HuH-7 (cell line): ENCODE measurements around the gene CCSER2.
"Not testable (repeated sequence)": the region's sequence is repeated elsewhere in the genome, so short reads cannot be mapped to it uniquely, and the experiment has no call there.

ENCODE experiments used
- DNase-seq: peaks from one replicate; pipeline ENCODE4 v3.0.0; 2011; ENCODE audit warnings: low spot score

CCSER2 gene

DNA sequence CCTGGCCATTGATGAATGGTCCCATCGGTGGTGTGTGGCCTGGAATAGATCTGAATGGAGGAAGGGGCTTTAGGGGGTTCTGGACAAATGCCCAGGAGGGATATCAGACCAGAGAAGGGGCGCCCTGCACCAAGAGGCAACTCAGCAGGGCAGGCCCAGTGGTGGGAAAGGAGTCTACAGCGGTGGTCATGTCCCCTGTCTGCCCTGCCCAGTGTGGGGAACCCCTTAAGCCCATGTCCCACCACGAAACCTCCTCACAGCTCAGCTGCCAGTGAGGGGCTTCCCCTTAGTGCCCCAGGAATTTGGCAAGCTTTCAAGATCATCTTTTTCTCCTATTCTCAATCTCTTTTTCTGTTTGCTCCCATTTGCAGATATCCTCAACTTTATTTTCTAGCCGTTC lies 14.1 kb upstream of the CCSER2 start:
- no peak for DNase-seq

DNA sequence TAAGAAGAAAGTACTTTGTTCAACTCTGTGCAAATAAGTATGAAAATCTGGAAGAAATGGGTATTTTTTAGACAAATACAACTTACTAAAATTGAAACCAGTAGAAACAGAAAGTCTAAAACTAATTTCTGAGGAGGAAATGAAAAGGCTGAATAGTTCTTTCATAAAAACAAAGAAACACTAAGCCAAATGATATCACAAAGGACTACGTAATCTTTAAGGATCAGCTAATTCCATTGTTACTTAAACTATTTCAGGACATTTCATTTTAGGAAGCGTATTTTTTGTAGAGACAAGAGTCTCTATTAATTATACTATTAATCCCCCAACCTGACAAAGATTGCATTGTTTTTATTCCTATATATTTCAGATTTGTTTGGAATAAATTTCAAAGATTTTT lies 11.2 kb upstream of the CCSER2 start:
- no peak for DNase-seq

DNA sequence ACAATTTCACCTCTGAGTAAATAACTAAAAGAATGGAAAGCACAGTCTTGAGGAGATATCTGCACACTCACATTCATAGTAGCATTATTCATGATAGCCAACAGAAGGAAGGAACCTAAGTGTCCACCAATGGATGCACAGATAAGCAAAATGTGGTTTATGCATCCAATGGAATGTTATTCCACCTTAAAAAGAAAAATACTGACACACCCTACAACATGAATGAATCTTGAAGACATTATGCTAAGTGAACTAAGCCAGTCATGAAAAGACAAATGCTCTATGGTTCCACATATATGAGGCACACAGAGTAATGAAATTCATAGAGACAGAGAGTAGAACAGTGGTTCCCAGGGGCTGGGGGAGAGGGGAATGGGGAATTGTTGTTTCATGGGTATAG lies 6.5 kb upstream of the CCSER2 start:
- DNase-seq, result no peak

DNA sequence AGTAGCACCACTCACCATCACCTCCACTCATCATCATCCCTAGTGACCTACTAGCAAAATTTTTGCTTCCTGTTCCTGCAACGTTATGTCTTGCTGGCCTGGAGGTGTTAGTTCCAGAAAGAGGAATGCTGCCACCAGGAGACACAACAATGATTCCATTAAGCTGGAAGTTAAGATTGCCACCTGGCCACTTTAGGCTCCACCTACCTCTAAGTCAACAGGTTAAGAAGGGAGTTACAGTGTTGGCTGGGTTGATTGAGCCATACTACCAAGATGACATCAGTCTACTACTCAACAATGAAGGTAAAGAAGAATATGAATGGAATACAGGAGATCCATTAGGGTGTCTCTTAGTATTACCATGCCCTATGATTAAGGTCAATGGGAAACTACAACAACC lies 4.8 kb upstream of the CCSER2 start:
- DNase-seq, result not testable (repeated sequence)

DNA sequence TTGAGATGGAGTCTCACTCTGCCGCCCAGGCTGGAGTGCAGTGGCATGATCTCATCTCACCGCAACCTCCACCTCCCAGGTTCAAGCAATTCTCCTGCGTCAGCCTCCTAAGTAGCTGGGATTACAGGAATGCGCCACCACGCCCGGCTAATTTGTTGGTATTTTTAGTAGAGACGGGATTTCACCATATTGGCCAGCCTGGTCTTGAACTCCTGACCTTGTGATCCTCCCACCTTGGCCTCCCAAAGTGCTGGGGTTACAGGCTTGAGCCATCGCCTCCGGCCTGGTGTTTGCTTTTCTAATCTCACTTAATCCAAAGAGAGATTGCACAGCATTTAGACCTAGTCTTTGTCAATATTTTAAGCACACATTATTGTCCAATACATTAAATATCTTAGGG lies 1.4 kb upstream of the CCSER2 start:
- not testable (repeated sequence) for DNase-seq

DNA sequence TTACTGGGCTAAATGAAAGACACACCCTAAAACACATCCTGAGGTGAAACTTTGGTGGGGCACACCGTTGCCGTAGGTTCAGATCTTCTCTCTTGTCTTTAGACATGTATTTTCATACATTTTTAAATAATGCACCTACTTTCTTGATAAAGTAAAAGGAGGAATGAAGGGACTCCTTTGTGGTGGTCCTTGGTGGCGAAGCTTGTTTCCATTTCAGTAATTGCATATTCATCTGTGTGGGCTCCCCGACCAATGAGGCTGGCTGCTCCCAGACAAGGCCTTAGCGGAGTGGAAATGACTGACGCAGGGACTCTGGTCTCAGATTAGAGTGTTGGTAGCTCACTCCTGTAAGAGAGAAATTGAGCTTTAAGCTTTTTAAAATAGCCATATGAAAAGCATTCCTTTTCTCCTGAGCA lies 815 bp downstream of the CCSER2 start:
- peak; percentile 34 for DNase-seq

DNA sequence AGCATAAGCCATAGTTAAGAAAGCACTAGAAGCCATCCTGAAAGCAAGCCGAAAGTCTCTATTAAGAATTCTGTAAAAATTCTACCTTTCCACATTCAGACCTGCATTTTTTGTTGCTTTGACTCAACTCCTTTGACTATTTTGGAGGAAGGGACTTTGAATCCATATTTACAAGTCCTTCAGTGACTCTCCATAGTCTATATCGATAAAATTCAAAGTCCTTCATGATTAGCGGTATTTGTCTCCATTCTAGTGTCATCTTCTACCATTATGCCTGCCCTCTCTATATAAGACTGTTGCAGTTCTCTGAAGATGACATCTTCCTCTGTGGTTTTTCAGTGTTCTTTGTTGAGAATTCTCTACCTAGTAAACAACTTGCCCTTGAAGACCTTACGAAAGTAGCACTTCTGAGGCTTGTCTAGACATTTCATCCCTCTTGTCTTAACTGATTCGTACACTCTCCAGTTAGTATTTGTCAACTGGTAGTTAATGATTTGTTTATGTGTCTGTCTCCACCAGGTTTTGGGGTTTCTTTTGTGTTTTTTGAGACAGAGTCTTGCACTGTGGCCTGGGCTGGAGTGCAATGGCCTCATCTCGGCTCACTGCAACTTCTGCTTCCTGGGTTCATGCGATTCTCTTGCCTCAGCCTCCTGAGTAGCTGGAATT lies 1.7 kb downstream of the CCSER2 start:
- no peak for DNase-seq

DNA sequence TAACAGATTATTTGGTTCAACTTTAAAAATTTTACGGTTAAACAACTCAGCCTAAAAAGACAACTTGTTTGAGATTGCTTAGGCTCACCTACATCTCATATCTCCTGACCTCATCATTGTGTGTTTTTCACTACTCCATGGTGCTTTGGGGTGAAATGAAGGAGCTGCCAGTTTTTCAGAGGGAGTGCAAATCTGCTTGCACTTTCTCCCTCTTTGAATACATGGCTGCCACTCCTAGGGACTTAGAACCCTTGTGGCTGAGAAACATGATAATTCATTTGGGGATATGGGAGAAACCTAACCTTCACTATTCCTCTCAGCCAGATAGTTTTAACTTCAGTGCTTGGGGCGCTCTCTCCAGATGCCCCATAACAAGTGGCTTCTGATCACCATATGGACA lies 2.7 kb downstream of the CCSER2 start:
- no peak for DNase-seq

DNA sequence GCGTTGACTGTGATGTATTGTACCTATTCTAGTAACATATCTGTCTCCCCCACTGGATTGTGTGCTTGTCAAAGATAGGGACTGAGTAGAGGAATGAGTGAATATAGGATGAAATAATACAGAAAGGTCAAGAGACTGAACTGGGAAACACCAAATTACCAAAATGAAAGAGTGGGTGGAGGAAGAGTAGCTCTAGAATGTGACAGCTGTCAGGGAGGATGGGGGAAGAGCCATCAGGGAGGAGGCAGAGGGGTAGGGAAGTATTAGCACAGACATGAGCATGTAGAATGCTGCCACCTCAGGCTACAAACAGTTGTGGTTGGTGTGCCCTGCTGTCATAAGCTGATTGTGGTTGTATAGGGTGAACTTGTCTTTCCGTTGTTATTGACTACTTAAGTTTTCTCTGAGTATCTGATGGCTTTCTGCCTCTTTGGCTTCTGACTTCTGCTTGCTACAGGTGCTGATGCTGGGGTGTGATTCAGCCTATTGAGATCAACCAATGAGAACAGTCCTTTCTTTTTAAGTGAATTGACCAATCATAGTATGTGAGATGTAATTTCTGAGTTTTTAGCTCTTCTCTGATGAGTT lies 5.6 kb downstream of the CCSER2 start:
- no peak for DNase-seq

DNA sequence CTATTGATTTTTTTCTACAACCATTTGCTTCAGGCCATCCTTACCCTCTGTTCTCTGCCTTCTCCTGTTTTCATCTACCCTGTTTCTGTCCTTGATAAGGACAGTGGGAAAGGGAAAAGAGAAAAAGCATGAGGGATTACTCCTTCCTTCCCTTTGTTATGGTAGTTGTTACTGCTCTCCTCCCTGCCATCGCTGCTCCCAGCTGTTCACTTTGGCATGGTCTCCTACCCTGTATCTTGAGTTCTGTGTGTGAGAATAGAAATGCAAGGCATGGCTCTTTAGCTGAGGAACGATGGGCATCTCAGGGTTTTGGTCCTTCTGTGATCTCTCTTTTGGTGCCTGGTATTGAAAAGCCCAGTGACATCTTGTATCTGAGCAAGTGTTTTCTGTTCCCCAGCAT lies 6.4 kb downstream of the CCSER2 start:
- no peak for DNase-seq

DNA sequence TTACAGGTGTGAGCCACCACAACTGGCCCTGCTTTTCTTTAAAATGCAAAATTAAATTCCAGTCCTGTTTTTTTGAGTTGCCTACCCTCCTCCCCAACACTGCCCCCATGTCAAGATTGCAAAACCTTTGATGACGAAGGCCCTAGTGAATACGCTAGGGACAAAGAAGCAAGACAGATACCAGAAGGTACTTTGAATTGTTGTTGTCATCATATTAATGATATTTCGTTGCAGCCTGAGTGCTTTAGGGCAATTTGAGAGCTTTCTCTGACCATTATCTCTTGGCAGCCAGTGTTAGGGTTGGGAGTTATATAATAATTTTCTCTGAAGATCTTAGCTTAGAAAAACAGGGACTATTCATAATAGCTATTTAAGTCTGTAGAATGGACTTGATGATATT lies 7.1 kb downstream of the CCSER2 start:
- DNase-seq, result no peak

DNA sequence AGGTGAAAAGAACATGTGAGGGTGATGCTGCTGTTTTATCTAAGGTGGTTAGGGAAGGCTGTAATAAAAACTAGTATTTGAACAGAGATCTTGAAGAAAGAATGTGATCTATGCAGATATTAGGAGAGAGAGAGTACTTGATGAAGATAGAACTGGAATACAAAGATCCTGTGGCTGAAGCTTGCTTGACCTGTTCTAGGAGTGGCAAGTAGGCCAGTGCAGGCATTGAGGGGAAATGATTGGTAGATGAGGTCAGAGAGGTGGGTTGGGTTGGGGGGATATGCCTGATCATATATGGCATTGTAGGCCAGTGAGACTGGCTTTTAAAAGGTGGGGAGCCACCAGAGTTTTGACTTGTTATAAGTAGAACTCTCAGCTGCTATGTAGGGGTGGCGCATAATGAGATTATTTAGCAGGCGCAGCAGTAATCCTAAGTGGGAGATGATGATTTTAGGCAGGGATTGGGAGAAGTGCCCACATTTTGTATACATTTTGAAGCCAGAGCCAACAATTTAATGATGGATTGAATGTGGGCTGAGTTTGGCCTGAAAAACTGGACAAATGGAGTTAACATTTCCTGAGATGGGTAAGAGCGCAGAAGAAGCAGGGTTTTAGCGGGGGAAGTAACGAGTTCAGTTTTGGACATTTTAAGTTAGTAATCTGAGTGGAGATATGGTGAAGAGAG lies 8.2 kb downstream of the CCSER2 start:
- no peak for DNase-seq

DNA sequence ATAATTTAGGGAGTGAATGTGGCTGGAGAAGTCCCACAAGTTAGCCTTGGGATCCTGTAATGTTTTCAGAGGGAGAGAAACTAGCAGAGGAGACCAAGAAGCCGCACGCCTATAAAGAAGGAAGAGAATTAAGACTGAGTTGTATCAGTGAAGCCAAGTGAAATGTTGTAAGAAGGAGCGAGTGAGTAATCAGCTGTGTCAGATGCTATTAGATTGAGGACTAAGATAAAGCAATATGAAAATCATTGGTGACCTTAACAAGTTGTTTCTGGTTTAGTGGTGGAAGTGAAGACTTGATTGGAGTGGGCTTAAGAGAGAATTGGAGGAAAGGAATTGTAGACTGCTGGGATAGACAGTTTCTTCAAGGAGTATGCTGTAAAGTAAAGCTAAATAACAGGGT lies 8.8 kb downstream of the CCSER2 start:
- no peak for DNase-seq

DNA sequence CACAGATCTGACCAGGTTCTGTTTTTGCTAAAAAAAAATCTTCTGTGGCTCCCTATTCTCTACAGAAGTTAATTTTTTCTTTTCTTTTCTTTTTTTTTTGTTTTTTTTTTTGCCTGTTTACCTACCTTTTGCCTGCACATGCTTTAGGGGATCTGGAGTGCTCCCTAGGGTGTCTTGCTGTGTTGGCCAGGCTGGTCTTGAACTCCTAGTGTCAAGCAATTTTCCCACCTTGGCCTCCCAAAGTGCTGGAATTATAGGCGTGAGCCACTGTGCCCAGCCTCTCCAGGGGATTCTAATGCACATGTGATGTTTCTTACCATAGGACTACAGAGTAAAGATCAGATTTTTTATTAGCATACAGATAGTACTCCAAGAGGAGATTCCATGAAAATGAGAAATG lies 10.6 kb downstream of the CCSER2 start:
- DNase-seq, result no peak

DNA sequence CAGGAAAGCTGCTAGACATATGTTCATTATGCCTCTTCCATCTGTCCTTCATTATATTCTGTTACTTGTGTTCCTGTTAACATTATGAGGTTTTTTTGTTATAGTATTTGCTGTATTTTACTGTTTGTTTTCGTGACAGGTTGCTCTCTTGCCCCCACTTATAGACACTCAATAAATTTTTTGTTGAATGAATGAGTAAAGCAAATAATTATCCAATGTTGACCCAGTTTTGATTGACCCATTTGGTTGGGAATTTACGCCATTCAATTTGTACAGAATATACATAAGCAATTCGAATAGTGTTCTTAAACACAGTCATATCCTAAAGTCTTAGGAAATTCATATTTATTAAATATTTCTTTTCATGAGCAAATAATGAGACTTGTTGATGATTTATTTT lies 11.8 kb downstream of the CCSER2 start:
- no peak for DNase-seq

DNA sequence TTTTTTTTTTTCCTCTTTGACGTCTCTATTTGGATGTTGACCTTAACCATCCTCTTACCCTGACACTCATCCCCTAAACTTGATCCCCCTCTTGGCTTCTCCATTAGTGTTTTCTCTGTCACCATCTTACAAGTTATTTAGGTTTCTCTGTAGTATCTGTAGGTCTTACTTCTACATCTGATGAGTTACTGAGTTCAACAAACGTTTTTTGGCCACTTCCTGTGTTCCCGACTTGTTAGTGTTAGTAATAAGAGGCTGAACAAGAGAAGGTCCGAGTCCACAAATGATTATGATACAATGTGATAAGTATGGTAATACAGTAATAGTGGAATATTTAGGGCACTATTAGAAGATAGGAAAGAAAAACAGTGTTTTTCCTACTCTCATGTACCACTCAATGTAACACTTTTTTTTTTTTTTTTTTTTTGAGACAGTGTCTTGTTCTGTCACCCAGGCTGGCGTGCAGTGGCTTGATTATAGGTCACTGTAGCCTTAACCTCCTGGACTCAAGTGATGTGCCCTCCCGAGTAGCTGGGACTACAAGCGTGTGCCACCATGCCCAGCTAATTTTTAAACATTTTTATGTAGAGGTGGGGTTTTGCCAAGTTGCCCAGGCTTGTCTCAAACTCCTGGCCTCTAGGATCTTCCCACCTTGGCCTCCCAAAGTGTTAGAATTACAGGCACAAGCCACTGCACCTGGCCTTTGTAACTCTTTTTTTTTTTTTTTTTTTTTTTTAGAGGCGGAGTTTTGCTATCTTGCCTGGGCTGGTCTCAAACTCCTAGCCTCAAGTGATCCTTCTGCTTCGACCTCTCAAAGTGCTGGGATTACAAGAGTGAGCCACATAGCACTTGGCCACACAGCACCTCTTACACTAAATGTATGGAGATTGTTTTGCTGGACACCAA lies 12.5 kb downstream of the CCSER2 start:
- DNase-seq, result no peak

DNA sequence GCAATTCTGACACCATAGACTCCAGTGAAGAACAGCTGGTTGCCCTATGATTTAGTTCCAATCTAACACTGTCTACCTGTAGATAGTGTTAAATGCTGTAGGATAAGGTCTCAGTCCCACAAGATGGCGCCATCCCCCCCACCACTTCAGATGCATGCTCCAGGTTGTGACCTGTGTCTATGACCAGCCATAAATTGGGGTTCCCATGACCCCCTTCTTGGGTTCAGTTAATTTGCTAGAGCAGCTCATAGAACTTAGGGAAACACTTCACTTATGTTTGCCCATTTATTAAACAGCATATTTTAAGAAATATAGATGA lies 13.1 kb downstream of the CCSER2 start:
- DNase-seq, result no peak

DNA sequence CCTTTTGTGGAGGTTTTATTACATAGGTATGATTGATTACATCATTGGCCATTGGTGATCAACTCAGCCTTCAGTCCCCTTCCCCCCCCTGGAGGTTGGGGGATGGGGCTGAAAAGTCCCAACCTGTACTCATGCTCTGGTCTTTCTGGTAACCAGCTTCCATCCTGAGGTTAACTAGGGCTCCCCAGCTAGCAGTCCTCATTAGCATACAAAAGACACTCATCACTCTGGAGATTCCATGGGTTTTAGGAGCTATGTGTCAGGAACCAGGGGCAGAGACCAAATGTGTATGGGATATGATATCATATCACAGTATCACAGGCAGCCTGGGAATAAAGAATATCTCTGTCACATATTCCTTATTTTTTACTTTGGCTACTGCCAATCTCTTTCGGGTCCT lies 13.6 kb downstream of the CCSER2 start:
- no peak for DNase-seq

DNA sequence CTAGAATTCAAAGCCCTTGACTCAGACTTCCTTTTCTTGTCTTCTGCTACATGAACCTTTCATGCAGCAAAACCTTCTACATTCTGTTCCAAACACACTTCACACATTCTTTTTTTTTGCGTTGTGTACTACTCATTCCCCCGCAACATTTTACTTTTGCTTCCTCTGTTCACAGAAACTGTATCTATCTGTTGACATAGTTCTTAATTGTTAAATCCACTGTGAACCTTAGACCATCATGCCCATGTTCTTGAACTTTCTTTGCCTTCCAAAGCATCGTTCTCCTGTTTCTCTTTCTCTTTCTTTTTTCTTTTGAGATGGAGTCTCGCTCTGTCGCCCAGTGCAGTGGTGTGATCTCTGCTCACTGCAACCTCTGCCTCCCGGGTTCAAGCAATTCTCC lies 14.2 kb downstream of the CCSER2 start:
- no peak for DNase-seq

DNA sequence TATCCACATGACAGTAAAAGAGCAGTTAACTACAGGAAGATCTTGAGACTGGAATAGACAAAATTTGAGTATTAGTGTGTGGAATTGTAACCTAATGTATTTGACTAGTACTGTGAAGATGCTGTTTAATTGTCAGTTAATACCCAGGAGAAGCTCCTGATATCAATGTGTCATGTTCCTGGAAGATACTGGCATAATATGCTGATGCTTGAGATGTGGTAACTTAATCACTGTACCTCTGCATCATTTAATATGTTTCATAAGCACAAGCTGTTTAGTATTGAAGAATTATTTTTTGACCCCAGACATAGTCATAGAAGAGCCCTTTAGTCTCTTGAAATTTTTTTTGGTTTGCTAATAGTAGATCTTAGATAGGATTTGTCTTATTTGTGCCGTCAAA lies 15.4 kb downstream of the CCSER2 start:
- DNase-seq, result no peak

DNA sequence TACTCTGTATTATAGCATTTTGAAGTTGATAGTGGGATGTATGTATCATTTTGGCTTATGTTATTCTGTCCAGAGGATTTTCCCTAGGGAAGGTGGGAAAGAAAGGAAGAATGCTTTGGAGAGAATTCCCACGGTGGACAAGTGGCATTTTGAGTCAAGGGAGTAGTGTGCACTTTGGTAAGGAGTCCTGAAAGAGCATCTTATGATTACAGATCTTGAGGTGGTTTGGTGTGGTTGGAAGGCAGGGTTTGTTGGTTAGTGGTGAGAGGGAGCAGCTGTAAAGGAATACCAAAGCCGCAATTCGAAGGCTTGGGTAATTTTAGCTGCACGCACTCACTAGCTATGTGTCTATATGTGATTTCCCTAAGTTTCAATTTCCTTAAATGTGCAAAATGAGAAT lies 16.1 kb downstream of the CCSER2 start:
- DNase-seq, result no peak

DNA sequence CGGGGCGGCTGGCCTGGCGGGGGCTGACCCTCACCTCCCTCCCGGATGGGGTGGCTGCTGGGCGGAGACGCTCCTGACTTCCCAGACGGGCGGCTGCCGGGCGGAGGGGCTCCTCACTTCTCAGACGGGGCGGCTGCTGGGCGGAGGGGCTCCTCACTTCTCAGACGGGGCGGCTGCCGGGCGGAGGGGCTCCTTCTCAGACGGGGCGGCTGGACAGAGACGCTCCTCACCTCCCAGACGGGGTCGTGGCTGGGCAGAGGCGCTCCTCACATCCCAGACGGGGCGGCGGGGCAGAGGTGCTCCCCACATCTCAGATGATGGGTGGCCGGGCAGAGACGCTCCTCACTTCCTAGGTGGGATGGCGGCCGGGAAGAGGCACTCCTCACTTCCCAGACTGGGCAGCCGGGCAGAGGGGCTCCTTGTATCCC lies 19.2 kb downstream of the CCSER2 start:
- DNase-seq, result not testable (repeated sequence)

DNA sequence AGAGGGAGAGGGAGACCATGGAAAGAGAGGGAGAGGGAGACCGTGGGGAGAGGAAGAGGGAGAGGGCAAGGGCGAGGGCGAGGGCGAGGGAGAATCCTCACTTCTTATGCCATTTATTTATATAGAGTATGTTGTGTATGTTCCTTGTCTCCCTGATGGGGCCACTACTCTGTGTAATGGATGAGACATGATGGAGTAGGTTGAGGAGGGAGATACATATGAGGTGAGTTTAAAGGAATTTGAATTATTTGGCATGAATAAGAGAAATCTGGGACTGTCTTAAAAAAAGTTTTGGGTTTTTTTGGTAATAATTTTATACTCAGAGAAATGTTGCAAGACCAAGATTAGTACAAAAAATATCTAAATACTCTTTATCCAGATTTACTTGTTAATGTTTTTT lies 20.1 kb downstream of the CCSER2 start:
- no peak for DNase-seq
